ENCODE results near the gene ALPG. TPM values are rescaled to one million over a fixed set of nuclear protein-coding genes. Genes with fewer than 3 reads are reported as not detected.

The ALPG gene
- total and polyA plus RNA-seq, 10 of the 15 experiments (the other 5 are each of a cell fraction or from before 2014, with no cell fraction given) = not detected

- TF ChIP-seq BHLHE40 (IDR thresholded peaks at IDR 0.05; ENCODE audit: borderline replicate concordance in 1 of 2, low read depth in 2 of 2, low read length in 1 of 2) = no peak
- no peak for TF ChIP-seq SMAD1 (IDR thresholded peaks at IDR 0.05; ENCODE audit: low read depth, partially characterized antibody)
- no peak for TF ChIP-seq IKZF2 (IDR thresholded peaks at IDR 0.05)
- no peak for TF ChIP-seq KDM1A (IDR thresholded peaks at IDR 0.05; ENCODE audit: borderline replicate concordance)
- TF ChIP-seq, protein P1, sequence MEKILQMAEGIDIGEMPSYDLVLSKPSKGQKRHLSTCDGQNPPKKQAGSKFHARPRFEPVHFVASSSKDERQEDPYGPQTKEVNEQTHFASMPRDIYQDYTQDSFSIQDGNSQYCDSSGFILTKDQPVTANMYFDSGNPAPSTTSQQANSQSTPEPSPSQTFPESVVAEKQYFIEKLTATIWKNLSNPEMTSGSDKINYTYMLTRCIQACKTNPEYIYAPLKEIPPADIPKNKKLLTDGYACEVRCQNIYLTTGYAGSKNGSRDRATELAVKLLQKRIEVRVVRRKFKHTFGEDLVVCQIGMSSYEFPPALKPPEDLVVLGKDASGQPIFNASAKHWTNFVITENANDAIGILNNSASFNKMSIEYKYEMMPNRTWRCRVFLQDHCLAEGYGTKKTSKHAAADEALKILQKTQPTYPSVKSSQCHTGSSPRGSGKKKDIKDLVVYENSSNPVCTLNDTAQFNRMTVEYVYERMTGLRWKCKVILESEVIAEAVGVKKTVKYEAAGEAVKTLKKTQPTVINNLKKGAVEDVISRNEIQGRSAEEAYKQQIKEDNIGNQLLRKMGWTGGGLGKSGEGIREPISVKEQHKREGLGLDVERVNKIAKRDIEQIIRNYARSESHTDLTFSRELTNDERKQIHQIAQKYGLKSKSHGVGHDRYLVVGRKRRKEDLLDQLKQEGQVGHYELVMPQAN (conservative IDR thresholded peaks at IDR 0.05) = no peak
- TF ChIP-seq, protein P2, sequence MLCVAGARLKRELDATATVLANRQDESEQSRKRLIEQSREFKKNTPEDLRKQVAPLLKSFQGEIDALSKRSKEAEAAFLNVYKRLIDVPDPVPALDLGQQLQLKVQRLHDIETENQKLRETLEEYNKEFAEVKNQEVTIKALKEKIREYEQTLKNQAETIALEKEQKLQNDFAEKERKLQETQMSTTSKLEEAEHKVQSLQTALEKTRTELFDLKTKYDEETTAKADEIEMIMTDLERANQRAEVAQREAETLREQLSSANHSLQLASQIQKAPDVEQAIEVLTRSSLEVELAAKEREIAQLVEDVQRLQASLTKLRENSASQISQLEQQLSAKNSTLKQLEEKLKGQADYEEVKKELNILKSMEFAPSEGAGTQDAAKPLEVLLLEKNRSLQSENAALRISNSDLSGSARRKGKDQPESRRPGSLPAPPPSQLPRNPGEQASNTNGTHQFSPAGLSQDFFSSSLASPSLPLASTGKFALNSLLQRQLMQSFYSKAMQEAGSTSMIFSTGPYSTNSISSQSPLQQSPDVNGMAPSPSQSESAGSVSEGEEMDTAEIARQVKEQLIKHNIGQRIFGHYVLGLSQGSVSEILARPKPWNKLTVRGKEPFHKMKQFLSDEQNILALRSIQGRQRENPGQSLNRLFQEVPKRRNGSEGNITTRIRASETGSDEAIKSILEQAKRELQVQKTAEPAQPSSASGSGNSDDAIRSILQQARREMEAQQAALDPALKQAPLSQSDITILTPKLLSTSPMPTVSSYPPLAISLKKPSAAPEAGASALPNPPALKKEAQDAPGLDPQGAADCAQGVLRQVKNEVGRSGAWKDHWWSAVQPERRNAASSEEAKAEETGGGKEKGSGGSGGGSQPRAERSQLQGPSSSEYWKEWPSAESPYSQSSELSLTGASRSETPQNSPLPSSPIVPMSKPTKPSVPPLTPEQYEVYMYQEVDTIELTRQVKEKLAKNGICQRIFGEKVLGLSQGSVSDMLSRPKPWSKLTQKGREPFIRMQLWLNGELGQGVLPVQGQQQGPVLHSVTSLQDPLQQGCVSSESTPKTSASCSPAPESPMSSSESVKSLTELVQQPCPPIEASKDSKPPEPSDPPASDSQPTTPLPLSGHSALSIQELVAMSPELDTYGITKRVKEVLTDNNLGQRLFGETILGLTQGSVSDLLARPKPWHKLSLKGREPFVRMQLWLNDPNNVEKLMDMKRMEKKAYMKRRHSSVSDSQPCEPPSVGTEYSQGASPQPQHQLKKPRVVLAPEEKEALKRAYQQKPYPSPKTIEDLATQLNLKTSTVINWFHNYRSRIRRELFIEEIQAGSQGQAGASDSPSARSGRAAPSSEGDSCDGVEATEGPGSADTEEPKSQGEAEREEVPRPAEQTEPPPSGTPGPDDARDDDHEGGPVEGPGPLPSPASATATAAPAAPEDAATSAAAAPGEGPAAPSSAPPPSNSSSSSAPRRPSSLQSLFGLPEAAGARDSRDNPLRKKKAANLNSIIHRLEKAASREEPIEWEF (IDR thresholded peaks at IDR 0.05; ENCODE audit: insufficient replicate concordance, low read depth, low read length) = no peak
Measured at GRCh38 chr2:232406556-232407310, at the start of gene ALPG (continued).

Data from GM12878 (cell line).